HG03520 (cell line): ENCODE data around the gene PDRG1.
A peak's percentile ranks its signal among the peaks of the same experiment; 100 is the strongest.
"Not testable (repeated sequence)": the region's sequence is repeated elsewhere in the genome, so short reads cannot be mapped to it uniquely, and the experiment has no call there.

Source experiments
- ATAC-seq: cut with Tn5 transposase; IDR thresholded peaks from one replicate; pipeline ENCODE4 v1.9.1; 2021; ENCODE audit warnings: mild to moderate bottlenecking, moderate library complexity; ENCODE audit not compliant: unreplicated experiment

Gene PDRG1

DNA sequence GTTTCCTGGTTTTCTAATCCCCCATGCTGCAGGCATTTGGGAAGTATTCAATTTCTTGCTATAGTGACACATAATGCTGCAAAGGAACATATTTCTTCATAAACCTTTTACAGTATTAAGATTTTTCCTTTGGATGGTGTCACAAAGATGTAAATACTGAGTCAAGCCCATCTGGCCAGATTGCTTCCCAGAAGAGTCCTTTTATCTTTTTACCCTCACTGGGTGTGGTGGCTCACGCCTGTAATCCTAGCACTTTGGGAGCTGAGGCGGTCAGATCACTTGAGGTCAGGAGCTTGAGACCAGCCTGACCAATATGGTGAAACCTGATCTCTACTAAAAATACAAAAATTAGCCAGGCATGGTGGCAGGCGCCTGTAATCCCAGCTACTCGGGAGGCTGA, 22.2 kb downstream of the PDRG1 start:
- not testable (repeated sequence) for ATAC-seq

DNA sequence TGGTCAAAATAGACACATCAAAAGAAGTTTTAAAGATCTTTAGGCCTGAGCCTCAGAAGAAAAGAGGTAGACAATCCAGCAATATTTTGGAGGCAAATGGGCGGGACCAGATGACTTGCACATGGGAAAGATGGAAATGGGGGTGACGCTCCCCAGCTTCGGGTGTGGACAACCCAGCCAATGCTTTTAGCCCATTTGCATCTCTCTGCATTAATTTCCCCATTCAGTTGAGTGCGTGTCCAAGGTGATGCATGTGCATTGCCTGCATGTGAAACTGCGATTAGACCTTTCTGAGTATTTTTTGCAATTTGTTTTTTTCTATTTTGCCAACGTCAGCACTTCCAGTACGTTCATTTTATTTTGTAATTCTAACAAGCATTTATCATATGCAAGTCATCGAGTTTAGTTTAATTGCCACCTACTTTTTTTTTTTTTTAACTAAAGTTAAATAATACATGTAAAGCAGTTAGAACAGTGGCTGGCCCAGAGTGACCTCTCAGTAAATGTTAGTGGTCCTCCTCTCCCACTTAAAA, 24.2 kb downstream of the PDRG1 start:
- no peak for ATAC-seq

DNA sequence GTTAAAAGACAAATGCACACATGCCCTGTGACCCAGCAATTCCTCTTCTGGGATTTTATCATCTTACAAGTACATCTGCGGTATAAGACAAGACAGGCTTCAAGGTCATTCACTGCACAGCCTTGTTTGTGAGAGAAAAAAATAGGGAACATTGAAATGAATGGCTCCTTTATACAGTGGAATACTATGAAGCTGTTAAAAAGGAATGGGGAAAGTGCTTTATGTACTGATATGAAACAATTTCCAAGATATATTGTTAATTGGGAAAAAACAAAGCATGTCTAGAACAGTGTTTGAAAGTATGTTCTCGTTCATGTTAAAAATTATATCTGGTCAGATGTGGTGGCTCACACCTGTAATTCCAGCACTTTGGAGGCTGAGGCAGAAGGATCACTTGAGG, 25.4 kb downstream of the PDRG1 start:
- ATAC-seq, result no peak

DNA sequence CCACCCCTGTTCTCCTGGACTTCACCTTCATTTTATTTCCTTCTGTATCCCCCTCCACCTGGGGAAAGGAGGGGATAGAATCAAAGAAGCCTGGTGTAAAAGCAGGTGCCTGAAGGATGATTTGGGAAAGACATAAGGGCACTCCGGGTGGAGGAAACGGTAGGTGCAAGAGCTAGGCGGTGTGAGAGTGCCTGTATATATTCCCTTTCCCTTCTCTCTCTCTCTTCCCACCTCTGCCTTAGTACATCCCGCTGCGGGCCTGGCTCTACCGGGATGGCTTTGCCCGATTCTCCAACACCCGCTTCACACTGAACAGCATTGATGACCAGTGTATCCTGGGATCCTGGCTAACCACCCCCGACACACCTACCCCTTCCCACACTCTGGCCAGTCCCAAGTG, 26.2 kb downstream of the PDRG1 start:
- ATAC-seq, result no peak

DNA sequence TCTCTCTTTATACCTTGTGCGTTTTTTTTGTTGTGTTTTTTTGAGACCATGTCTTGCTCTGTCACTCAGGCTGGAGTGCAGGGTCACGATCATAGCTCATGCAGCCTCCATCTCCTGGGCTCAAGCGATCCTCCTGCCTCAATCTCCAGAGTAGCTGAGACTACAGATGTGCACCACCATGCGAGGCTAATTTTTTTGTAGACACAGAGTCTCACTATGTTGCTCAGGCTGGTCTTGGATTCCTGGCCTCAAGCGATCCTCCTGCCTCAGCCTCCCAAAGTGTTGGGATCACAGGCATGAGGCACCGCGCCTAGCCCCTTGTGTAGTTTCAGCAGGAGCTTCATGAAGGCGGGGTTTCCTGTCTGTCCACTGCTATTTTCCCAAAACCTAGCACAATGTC, 27.3 kb downstream of the PDRG1 start:
- ATAC-seq, result no peak

DNA sequence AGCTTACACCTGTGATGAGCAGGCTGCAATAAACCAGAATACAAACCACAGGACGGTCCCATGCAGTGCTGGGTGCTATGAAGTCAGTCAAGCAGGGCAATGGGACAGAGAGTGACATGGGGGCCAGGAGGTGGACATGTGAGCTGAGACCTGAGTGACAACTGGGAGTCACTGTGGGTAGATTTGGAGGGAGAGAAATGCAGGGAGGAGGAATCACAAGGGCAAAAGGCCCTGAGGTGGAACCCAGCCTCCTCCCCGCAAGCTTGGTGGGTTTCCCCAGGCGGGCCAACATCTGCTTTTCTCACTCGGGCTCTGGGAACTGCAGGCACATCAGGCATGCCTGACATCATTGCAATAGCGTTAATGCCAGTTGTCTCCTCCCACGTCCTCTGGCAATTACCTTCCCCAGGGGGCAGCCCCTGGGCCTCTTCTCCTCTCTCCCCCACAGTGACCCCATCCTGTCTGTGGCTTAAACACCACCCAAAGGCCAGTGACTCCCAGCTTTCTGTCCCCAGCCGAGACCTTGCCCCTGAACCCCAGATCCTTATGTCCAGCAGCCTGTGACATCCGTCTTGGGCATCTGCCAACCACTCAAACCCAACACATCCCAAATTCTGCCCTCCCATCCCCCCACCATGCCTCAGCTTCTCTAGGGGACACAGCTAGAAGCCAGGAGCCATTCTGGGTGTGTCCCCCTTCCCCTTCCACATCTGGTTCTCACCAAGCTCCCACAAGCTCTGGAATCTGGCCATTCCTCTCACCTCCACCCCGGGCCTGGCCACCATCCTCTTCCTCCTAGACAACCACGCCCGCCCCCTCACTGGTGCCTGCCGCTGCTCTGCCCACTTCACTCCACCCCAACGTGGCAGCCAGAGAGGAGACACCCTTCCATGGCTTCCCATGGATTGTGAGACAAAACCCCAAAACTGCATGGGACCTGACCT, 28.2 kb downstream of the PDRG1 start:
- ATAC-seq, result peak; percentile 51

DNA sequence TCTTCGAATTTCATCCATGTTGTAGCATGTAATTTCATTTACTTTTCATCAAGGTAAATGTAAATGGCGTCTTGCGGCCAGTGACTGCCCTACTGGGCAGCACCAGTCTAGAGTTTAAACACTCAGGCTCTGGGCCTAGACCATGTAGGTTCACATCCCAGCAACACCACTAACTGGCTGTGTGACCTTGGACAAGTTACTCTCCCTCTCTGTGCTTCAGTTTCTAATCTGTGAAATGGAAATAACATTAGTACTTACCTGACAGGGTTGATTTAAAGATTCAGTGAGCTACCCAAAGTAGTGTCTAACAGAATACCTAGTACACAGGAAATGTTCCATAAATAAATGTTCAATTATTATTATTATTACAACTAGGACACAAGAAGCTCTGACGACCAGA, 29.3 kb downstream of the PDRG1 start:
- no peak for ATAC-seq

DNA sequence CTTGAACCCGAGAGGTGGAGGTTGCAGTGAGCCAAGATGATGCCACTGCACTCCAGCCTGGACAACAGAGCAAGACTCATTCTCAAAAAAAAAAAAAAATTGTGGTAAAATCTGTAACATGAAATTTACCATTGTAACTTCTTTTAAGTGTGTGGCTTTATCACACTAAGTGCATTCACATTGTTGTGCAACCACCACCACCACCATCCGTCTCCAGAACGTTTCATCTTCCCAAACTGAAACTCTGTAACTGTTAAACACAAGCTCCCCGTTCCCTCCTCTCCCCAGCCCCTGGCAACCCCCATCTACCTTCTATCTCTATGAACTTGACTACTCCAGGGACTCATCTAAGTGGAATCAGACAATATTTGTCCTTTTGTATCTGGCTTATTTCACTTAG, 29.7 kb downstream of the PDRG1 start:
- no peak for ATAC-seq

DNA sequence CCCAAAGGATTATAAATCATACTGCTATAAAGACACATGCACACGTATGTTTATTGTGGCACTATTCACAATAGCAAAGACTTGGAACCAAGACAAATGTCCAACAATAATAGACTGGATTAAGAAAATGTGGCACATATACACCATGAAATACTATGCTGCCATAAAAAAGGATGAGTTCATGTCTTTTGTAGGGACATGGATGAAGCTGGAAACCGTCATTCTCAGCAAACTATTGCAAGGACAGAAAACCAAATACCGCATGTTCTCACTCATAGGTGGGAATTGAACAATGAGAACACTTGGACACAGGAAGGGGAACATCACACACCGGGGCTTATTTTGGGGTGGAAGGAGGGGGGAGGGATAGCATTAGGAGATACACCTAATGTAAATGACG, 30.4 kb downstream of the PDRG1 start:
- not testable (repeated sequence) for ATAC-seq

DNA sequence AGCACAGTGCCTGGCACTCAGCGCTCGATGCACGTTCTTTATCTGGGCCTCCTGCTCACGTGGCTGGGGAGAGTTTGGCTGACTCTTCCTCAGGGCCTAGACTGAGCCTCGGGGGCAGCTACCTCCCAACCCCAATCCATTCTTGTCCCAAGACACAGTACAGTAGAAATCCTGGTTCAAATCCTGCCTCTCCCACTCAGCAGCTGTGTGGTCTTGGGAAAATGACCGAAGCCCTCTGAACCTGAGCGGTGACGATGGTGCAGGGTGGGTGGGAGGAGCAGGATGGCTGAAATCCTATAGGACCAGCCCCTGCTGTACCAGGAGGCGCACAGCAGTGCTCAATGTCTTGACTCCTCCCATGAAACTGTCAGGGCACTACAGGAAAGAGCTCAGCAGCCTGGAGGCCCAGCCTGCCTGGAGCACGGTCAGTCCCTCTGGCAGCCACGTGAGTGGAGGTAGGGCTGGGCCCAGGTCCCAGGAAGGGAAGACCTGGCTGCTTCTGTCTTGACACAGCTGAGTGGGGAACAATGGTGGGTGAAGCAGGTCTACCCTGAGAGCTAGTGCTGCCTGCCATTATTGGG, 31.5 kb downstream of the PDRG1 start:
- no peak for ATAC-seq

DNA sequence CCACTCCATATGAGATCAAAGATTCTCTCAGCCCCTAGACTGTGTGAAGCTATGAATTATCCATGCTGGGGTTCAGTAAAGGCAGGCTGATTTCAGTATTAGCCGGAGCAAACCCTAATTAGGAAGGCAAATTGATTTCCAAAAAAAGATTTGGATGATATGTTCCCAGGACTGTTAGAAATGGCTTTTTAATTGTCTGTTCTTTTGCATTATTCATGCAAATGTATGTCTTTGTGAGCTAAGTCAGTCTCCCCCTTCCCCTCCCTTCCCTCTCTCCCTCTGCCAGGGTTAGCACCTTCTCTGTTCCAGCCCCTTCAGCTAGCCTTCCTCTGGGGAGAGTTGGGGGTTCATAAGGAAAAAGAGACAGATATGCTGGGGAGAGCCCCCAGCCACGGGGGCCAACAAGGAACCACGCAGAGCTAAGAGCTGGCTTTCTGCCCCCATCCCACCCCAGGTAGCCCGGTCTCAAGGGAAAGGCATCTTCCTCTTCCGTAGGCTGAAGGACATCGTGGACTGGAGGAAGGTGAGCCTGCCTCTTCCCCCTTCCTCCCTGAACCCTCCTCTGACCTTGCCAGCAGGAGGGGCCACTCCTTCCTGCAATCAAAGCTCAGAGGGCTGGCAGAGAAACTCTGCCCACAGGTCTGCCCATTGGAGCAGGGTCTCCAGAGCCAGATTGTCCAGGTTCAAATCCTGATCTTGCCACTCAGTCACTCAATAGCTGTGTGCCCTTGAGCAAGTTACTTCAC, 32.3 kb downstream of the PDRG1 start:
- ATAC-seq, result no peak

DNA sequence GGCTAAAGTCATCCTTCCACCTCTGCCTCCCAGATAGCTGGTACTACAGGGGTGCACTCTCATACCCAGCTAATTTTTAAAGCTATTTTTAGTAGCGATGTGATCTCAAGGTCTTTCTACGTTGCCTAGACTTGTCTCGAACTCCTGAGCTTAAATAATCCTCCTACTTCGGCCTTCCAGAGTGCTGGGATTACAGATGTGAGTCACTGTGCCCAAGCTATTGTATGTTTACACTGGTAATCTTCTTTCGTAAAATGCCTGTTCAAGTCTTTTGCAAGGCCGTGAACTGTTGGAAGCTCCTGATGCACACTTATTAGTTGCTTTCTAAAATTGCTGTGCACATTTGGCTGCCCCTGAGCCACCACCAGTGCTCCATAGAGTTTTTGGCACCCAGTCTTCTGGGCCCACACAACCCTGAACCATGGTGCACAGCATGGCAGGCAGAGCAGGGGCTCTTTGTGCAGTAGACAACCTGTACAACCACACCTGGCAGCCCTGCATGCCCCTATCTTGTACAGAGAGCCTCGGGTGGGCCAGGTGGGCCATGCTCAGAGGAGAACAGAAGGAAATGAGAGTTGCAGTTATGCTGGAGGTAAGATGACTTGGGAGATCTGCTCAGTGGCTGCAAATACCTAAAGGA, 33.3 kb downstream of the PDRG1 start:
- ATAC-seq, result no peak

DNA sequence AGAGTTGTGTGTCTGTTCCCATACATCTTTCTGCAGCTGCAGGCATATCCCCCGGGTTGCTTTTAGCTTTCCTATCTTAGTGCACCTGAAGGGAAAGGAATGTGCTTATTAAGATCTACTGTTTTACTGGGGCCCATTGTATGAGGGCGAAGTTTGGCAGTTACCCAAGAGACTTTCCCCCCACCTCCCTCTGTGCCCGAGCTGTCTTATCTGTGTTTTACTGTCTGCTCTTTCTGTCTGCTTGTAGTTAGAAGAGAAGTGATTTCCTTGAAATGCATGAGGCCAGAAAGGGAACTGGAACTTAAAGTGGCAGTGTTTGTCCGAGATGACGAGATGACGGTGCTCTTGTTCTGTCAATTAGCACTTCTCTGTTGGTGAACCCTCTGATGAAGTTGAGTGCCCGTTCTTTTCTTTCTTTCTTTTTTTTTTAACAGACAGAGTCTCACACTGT, 33.9 kb downstream of the PDRG1 start:
- ATAC-seq, result not testable (repeated sequence)

DNA sequence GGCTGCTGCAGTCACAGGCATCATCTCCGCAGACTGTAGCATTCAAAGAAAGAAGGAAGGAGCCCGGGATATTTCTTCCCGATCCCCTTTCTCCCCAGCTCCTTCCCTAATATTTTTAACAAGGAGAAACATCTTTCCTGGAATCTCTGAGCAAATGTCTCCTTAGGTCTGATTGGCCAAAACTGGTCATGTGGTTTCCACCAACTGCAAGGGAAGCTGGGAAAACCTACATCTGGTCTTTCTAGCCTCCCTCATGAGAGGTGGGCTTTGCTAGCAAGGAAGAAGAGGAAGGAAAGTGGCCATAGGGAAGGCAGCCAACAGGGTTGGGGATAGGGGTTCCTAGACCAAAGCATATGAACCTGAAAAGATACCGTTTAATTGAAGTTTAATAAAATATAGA, 35.1 kb downstream of the PDRG1 start:
- ATAC-seq, result no peak

DNA sequence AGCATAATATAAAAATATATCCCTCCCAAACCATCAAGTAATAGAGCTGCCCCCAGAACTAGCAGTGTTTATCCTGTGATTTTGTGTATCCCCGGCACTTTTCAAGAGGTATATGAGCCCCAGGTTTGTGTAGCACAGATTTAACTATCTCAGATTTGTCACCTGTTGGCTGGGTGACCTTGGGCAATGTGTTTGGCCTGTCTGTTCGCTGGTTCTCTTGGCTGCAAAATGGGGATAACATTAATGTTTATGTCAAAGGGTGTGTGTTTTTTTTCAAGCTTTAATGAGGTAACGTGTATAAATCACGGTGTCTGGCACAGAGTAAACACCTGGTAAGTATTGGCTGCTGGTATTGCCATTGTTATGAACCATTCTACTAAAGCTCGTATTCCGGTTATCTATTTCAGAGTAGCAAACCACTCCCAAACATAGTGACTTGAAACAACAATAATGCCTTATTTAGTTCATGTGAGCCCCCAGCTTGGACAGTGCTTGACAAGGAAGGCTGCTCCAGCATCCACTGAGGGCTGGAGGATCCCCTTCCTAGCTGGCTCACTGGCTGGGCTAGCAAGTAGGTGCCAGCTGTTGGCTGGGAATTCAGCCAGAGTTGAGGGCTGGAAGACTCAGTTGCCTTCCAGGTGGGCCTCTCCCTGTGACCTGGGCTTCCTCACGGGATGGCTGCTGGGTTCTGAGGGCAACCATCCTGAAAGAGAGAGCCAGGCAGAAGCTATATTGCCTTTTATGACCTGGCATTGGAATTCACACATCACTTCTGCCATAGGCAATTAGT, 36.2 kb downstream of the PDRG1 start:
- ATAC-seq, result no peak

DNA sequence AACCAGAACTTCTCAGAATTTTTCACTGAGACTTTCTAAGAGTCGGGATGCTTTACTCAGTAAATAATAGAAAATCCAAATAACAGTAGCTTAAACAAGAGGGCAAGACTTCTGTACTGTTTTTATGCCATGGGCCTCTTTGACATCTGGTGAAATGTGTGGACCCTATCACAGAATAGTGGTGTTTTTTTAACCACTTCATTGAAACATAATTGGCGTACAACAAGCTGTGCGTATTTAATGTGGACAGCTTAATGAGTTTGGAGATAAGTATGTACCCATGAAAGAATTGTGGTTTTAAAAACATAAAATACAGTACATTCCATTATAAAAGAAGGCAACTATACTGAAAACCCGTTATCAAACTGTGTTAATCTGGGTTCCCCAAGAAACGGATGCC, 37.7 kb downstream of the PDRG1 start:
- ATAC-seq, result no peak

DNA sequence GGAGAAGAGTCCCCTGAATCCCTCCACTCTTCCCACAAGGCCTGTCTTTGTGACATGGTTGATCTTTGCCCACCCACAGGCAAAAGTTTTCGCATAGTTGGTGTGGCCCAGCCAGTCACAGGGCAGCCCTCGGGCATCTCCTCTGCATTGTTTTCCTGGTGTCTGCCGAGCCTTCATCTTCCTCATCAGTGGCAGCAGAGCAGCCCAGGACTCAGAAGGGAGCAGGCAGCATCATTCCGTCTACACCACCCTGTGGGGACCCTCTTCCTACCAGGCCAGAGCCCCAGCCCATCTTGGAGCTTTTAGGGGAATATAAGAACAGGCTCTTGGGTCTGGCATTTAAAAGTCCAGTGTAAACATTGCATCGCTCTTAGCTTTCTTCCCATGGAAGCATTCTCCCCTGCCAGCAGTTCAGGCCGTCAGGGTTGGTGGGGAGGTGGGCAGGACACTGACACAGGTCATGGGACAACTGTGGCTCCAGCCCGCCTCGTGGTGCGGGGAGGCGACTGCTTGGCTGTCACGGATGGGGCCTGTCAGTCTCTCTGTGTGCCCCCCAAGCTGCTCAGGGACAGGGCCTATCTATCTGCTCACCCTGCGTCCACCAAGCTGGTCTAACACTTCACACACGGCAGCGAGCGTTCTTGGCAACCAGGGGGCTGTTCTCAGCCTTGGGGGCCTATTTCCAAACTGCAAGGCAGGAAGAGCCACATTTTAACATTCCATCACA, 38.3 kb downstream of the PDRG1 start:
- ATAC-seq, result no peak

DNA sequence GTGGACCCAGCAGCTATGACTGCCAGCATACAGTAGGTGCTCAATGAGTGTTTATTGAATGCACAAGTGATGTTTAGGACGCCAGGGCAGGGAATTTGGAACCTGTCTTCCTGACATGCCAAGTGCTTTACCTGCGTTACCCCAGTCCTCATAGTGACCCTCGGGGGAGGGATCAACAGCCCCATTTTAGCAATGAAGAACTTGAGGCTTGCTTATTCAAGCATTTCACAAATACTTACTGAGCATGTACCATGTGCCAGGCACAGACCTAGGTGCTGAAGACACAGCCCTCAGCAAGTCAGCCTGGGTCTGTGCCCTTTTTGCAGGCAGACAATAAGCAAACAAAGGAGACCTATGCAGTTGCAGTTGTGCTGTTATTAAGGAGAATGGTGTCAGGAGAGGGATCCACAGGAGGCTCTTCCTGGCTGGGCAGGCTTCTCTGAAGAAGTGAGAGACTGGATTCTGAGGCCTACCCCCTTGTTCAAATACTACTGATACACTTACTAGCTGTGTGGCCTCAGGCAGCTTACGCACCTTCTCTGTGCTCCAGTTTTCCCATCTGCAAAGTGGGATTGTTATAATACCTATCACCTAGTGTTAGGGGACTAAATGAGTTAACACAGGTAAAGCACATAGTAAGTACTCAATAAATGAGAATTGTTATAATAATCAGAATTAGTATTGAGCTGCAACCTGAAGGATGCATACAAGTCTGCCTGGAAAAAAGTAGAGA, 41.6 kb downstream of the PDRG1 start:
- ATAC-seq, result no peak
